ENCODE measurements around the gene MYZAP.

Gene MYZAP

DNA sequence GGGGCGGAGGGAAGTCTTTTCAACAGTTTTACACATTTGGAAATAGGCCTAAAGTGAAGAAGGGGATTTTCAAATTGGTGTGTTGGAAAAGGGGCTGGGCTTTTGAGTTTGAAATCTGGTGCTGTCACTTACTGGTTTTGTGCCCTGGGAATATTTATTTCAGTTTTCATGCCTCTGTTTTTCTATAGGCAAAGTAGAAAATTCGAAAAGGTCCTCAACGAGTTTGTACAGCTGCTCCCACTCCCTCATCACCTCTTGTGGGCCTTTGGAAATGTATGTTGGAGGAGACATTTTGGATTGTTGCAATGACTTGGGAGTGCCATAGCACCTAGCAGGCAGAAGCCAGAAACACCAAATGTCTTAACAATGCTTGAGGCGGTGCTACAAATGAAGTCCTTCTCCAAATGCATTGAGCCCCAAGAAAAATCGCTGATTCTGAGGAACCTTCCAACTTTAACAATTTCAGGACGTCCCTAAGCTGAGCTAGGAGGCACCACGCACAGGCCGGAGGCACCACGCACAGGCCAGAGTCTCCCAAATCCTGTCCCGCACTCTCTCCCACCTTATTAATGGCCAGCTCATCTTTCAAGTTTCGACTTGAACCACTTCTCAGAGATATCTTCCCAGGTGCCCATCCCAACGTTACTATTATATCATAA lies 114.2 kb downstream of the MYZAP start:
- DNase-seq, result no peak

DNA sequence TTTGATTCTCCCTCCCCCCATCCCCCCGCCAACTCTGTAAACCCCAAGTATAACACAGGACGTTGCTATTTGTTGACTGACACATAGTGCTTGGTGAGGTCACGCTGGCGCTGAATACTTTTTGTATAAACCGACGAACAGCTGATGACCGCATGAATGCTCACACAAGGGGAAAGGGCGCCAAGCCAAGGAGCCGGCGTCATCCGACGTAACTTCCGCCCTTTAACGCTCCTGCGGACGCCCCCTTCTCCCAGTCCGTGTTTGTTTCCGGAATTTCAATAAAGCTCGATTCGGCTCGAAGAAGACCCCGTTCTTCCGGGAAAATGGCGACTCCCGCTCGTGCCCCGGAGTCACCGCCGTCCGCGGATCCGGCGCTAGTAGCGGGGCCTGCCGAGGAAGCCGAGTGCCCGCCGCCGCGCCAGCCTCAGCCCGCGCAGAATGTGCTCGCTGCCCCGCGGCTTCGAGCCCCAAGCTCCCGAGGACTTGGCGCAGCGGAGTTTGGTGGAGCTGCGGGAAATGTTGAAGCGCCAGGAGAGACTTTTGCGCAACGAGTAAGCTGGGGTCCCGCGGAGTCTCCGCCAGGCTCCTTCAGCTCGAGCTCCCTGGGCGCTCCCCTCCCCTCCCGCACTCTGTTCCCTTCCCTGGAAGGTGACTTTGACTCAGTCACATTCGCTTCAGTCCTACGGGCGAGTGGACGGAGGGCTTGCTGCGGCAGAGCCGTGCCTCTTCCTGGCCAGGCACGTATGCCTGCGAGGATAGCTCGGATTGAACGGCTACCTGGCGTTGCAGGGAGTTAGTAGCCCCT lies 114.9 kb downstream of the MYZAP start, which contains the start of gene POLR2M:
POLR2M (plus strand) TSS at position 310 of the 805 bp plus-strand sequence; CDS start at position 439, 129 bp downstream.
- DNase-seq, result peak; percentile 92

DNA sequence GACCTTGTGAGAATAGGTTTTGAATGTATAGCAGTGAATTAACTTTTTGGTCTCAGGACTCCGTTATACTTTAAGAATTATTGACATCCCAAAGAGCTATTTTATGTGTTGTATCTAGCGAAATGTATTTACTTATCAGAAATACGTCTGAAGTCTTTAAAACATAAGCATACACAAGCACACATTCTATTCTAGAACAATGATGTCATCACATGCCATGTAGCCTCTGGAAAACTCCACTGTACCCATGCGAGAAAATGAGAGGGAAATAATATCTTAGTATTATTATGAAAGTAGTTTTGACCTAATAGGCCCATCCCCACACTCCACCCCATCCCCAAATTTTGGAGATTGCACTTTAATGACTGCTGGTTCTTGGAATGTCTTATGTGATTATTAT lies 116.3 kb downstream of the MYZAP start:
- no peak for DNase-seq

DNA sequence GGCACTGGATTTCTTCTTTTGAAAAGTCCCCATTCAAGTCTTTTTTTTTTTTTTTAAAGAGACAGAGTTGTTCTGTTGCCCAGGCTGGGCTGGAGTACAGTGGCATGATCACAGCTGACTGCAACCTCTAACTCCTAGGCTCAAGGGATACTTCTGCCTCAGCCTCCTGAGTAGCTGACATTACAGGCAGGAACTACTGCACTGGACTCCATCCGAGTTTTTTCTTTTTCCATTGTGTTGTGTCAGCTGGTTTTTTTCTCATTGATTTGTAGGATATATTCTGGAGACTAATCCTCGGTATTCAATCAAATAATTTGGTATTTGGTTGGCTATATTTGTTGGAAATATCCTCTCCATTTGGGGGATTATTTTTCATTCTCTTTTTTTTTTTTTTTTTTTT lies 126.6 kb downstream of the MYZAP start:
- no peak for DNase-seq

DNA sequence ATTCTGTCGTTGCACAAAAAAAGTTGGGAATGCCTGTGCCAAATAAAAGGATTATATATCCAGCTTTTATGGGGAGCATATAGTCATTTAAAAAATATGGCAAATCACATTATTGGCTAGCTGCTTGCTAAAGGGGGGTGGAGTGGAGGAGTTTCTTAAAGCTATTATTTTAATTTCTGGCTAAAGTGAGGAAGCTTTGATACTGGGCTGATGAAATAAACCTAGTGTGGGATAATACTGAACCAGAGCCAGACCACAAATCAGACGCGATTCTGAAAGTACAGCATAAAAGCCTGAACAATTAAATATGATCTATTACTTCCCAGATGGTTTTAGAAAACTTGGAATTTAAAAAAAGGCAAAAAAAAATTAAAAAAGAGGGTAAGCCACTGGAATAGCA lies 129.2 kb downstream of the MYZAP start:
- DNase-seq, result no peak

DNA sequence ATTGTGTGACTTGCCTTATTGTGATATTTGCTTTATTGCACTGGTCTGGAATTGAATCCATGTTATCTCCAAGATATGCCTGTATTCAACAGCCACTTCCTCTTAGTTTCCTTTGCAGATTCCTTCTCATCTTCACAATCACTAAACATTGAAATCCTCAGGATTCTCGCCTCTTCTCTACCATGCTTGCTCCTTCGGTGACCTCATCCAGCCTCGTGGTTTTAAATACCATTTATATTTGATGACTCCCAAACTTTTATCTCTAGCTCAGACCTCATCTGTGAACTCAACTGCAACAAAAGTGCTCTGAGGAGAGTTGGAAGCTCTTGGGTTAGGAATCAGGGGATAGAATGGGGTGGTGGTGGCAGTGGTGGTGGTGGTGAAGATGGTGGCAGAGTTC lies 134.7 kb downstream of the MYZAP start:
- DNase-seq, result no peak

DNA sequence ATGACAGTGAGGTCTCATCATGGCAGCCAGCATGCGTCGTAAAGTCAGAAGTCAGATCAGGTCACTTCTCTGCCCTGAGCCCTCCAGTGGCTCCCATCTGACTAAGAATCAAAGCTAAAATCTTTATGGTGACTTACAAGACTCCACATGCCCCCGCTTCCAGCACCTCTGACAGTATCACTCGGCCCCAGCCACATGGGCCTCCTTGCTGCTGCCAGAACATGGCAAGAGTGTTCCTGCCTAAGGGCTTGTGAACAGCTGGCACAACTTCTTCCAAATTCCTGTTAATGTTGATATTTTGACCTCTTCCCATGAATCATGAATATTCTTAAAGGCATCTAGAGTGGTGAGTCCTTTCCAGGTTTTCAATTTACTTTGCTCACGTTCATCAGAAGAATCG lies 135.3 kb downstream of the MYZAP start:
- DNase-seq, result no peak

DNA sequence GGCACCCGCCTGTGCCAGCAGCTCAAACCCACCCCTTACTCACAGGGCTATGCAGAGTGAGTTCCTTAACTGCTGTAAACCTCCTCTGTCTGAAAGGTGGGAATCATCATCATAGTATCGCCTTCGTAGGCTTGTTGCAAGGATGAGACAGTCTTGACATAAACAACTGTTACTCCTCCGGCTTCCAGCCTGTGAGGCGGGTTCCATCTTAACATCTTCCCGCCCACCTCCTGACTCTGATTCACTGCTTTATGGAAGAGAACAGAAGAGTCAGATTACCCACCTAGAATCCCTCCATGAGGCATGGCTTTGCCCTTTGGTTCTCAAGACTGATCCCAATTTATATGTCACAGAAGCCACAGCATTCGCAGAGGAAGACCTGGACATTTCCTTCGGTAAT lies 136.7 kb downstream of the MYZAP start:
- DNase-seq, result no peak

DNA sequence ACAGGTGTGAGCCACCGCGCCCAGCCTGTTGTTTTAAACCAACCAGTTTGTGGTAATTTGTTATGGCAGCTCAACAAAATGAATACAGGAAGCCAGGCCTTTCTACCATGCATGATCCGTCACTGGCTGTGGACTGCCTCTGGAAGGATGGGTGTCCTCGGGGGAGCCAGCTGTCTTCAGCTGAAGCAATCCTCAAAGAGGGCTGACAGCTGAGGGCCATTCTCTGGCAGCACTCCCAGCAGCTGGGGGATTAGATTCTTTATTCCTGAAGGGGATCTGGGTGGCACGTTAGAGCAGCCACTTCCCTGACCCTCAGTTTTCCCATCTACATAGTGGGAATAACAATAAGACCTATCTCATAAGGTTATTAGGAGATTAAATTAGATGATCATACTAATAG lies 139.2 kb downstream of the MYZAP start:
- no peak for DNase-seq

DNA sequence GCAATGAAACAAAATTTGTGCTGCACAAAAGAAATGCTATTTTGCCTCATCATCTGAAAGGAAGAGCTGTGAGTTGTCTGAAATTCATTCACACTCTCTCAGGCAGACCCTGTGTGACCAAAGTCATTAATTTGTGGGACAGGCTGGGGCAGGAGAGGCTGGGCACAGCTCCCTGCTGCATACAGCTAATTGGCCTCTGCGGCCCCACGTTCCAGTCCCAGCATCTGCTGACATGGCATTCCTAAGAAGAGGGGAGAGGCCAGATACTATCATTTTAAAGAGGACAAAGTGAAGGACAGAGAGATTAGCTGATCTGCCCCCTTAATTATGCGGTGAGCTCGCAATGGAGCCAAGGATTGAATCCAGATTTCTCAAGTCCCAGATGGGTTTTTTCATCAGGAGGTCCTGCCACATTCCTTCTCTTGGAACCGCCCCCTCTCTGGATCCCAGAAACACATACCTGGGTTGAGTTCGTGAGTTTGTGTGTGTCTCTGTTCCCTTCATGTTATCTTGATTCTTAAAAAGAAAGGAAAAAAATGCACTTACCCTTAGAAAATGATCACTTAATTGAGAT lies 139.9 kb downstream of the MYZAP start:
- DNase-seq, result no peak

DNA sequence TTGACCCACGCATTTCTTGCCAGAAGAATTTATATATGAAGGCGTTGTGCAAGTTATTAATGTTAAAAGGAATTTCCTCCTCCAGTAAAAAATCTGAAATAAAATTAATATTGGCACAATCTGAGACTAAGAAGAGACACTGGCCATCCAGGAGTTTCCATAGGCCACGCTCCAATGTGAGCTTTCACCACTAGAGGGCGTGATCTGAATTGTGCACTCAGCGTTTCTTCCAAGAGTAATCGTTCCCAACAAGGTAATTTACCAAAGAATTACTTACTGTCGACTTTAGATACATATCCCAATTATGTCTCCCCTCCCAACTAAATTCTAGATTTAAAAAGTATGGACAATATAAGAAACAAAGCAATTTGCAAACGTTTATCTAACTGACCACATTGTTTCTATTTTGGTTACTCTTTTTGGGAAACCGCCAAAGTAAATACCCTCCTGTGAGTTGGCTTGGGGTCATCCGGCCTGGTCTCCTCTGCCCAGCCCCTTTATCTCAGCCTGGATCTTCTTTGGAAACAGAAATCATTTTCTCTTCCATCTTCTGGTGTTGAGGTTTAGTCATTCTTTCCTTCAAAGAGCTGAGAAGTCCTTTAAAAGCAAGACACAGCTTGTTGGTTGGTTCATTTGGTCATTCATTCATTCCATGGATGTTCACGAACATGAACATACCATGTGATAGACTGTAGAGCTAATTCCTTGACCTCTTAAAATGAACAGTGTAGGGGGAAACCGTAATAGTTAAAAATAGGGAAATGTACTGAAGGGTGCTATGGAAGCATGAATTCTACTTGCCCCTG lies 141.0 kb downstream of the MYZAP start:
- peak; percentile 20 for DNase-seq

DNA sequence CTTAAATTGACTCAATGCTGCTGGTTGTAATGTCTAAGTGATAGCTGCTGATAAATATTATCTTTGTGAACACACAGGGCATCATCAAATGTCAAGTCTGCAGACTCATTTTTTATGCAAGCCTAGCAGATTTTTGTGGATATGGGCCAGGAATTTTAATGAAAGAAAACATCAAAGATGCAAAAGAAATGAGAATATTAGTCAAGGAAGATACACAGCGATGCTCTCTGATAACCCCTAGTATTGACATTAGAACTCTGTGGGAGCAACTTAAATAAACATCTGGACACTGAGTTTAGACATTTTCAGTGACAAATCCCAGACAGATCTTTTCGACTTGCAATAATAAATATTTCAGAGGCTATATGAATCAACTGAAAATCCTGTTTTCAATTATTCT lies 143.2 kb downstream of the MYZAP start:
- no peak for DNase-seq

Data from NCI-H146 (cell line).